Endothelial cell of umbilical vein (primary cell): ENCODE results near the gene STRA6. TPM values are rescaled to one million over a fixed set of nuclear protein-coding genes. Genes with fewer than 3 reads are reported as not detected.

Source experiments
- BruUV-seq: library from RNA; stranded (reverse); fragments of 400-500 nt; replicated peaks from 2 replicates; lab custom pipeline; 2021; lab: Mats Ljungman, UMichigan
- CTCF ChIA-PET: fragments of 300-600, 350-600 bp; sonication (Branson Sonifier 250); formaldehyde crosslinking; loops from one replicate; lab custom pipeline; 2021; ENCODE audit warnings: antibody characterized with exemption, inconsistent platforms; lab: Charles Lee
- POLR2A ChIA-PET: fragments of 300-600, 350-600 bp; sonication (Branson Sonifier 250); formaldehyde crosslinking; loops from one replicate; lab custom pipeline; 2021; ENCODE audit warnings: antibody characterized with exemption, inconsistent platforms; lab: Charles Lee
- DNase-seq: peaks from one replicate; pipeline ENCODE4 v3.0.0-alpha.2; 2011; ENCODE audit warnings: low read depth, low spot score
- FAIRE-seq: peaks from 2 replicates; lab custom pipeline; 2011; peaks lifted over from hg19 to GRCh38; lab: Jason Lieb, UNC
- H2AFZ ChIP-seq: 2 replicates; pipeline ENCODE4 v1.6.0; 2012; ENCODE audit warnings: low read depth, low read length, control low read depth, inconsistent platforms
- H3K27ac ChIP-seq: 2 replicates; pipeline ENCODE4 v1.5.1; 2011; ENCODE audit warnings: low read depth, mild to moderate bottlenecking, control low read depth, low read length, moderate library complexity; ENCODE audit not compliant: insufficient read depth
- H3K27me3 ChIP-seq, 2 experiments: 2 replicates each; pipeline versions ENCODE4 v1.6.0 to v1.6.1; 2011; ENCODE audit warnings: low read length in 2 of 2, mixed read lengths in 1 of 2; ENCODE audit not compliant: control insufficient read depth in 2 of 2, insufficient read depth in 2 of 2
- H3K36me3 ChIP-seq, 2 experiments: 2 replicates in 1 of 2; 3 replicates in 1 of 2; pipeline ENCODE4 v1.5.1; 2011; ENCODE audit warnings: low read length in 2 of 2, mild to moderate bottlenecking in 1 of 2, moderate library complexity in 1 of 2; ENCODE audit not compliant: control insufficient read depth in 2 of 2, insufficient read depth in 2 of 2; ENCODE audit errors: extremely low read depth in 1 of 2
- H3K4me1 ChIP-seq: 3 replicates; pipeline ENCODE4 v1.5.1; 2011; ENCODE audit warnings: mild to moderate bottlenecking, low read length; ENCODE audit not compliant: control insufficient read depth, insufficient read depth; ENCODE audit errors: extremely low read depth
- H3K4me2 ChIP-seq: 2 replicates; pipeline ENCODE4 v1.6.1; 2011; ENCODE audit warnings: low read length, control low read depth, mixed read lengths; ENCODE audit not compliant: insufficient read depth
- H3K4me3 ChIP-seq, 3 experiments: fragments of 200-600 bp in 1 of 3; sonication (generic), shearing (Covaris generic) in 1 of 3; replicated peaks in 1 of 3; 2 replicates each; pipeline ENCODE4 v1.5.1; 2011 to 2016; ENCODE audit warnings: control low read depth in 3 of 3, low read length in 3 of 3, mild to moderate bottlenecking in 2 of 3, inconsistent platforms in 1 of 3, low read depth in 1 of 3, moderate library complexity in 1 of 3; ENCODE audit not compliant: insufficient read depth in 1 of 3
- H3K79me2 ChIP-seq: 2 replicates; pipeline ENCODE4 v1.6.0; 2012; ENCODE audit warnings: low read length, inconsistent platforms; ENCODE audit not compliant: control insufficient read depth, insufficient read depth
- H3K9ac ChIP-seq: replicated peaks from 2 replicates; pipeline ENCODE3; 2011; ENCODE audit warnings: low read length, control low read depth; ENCODE audit not compliant: insufficient read depth; ENCODE audit errors: extremely low read depth
- H3K9me1 ChIP-seq: replicated peaks from 3 replicates; pipeline ENCODE4 v1.6.0; 2011; ENCODE audit warnings: mild to moderate bottlenecking, low read length; ENCODE audit not compliant: control insufficient read depth, insufficient read depth; ENCODE audit errors: extremely low read depth
- H3K9me3 ChIP-seq: replicated peaks from 2 replicates; pipeline ENCODE4 v1.5.1; 2012; ENCODE audit warnings: low read length, inconsistent platforms; ENCODE audit not compliant: control insufficient read depth, insufficient read depth
- H4K20me1 ChIP-seq: replicated peaks from 2 replicates; pipeline ENCODE3; 2011; ENCODE audit warnings: mild to moderate bottlenecking, low read length; ENCODE audit not compliant: control insufficient read depth, insufficient read depth; ENCODE audit errors: extremely low read depth
- EZH2 ChIP-seq: IDR thresholded peaks from 2 replicates; pipeline ENCODE4 v1.6.1; 2012; ENCODE audit warnings: borderline replicate concordance, low read depth, mild to moderate bottlenecking, moderate library complexity, low read length, inconsistent platforms; ENCODE audit not compliant: severe bottlenecking
- FOS ChIP-seq: IDR thresholded peaks from 2 replicates; pipeline ENCODE4 v1.6.1; 2011; ENCODE audit warnings: mild to moderate bottlenecking, low read length, moderate library complexity, borderline replicate concordance; ENCODE audit not compliant: insufficient read depth
- GATA2 ChIP-seq: IDR thresholded peaks from 2 replicates; pipeline ENCODE4 v1.7.0; 2011; ENCODE audit warnings: low read depth, mild to moderate bottlenecking, moderate library complexity, mixed read lengths, low read length; ENCODE audit not compliant: insufficient read length, insufficient read depth
- JUN ChIP-seq: IDR thresholded peaks from 2 replicates; pipeline ENCODE4 v1.6.1; 2011; ENCODE audit warnings: borderline replicate concordance, low read depth; ENCODE audit not compliant: insufficient read length, insufficient read depth
- MYC ChIP-seq: IDR thresholded peaks from one replicate; pipeline ENCODE4 v1.6.1; 2011; ENCODE audit warnings: mild to moderate bottlenecking, low read depth, low read length
- POLR2A ChIP-seq: IDR thresholded peaks from 2 replicates; pipeline ENCODE4 v1.6.1; 2012; ENCODE audit warnings: low read depth, mild to moderate bottlenecking, control low read depth, low read length
- POLR2AphosphoS5 ChIP-seq: IDR thresholded peaks from 2 replicates; pipeline ENCODE4 v1.6.1; 2012; ENCODE audit warnings: low read depth, mild to moderate bottlenecking, control low read depth, low read length, moderate library complexity; ENCODE audit not compliant: insufficient read depth
- dilution Hi-C: fragments of 300-500 bp; cut with MboI; formaldehyde crosslinking; loops from one replicate; pipeline ENCODE4 v1.15.0; 2019; ENCODE audit warnings: low sequenced_read_pairs; ENCODE audit not compliant: extremely low pct_ligation_motif_present
- intact Hi-C: fragments of 100-400 bp; cut with micrococcal nuclease; formaldehyde crosslinking; loops from one replicate; pipeline ENCODE4 v1.10.0; 2022
- polyA plus RNA-seq, 4 experiments: library from polyadenylated mRNA; depleted of rRNA in 3 of 4; stranded (reverse) in 3 of 4; unstranded in 1 of 4; fragments of >200 nt; gene quantifications; 2 replicates each; pipeline versions ENCODE4 v1.2.1 to v1.2.3, GENCODE V29; 2011 to 2012; ENCODE audit warnings: missing spikeins in 1 of 4
- total RNA-seq: library from RNA; stranded (reverse); gene quantifications from 2 replicates; pipeline ENCODE4 v1.2.3, GENCODE V29; 2021
- TF ChIP-seq, protein P1 (sequence below): IDR thresholded peaks from 2 replicates; pipeline ENCODE4 v1.6.1; 2011; ENCODE audit not compliant: insufficient read depth, insufficient read length
- TF ChIP-seq, protein P2 (sequence below), 2 donors: IDR thresholded peaks; 1 replicate in 1 of 2; 2 replicates in 1 of 2; pipeline ENCODE4 v1.5.1; 2011; ENCODE audit warnings: low read length in 2 of 2, mild to moderate bottlenecking in 2 of 2, moderate library complexity in 2 of 2, control low read depth in 1 of 2, inconsistent platforms in 1 of 2, low read depth in 1 of 2; ENCODE audit not compliant: insufficient read depth in 1 of 2; ENCODE audit errors: extremely low read depth in 1 of 2

Gene STRA6
- total and polyA plus RNA-seq, 2 donors (not counting 3 experiments of a cell fraction or from before 2014, with no cell fraction given): not detected

- H3K79me2 ChIP-seq: no peaks in the 10 kb centered on the region
- no peaks in the 10 kb centered on the region for H3K4me1 ChIP-seq
- no peak overlapping the region for H3K4me2 ChIP-seq
- no peaks in the 10 kb centered on the region for H3K9me3 ChIP-seq
- TF ChIP-seq EZH2: no peak
- TF ChIP-seq, protein P1, sequence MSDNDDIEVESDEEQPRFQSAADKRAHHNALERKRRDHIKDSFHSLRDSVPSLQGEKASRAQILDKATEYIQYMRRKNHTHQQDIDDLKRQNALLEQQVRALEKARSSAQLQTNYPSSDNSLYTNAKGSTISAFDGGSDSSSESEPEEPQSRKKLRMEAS: no peak
- no peak for TF ChIP-seq JUN
- TF ChIP-seq POLR2AphosphoS5: no peak
- TF ChIP-seq, protein P2, sequence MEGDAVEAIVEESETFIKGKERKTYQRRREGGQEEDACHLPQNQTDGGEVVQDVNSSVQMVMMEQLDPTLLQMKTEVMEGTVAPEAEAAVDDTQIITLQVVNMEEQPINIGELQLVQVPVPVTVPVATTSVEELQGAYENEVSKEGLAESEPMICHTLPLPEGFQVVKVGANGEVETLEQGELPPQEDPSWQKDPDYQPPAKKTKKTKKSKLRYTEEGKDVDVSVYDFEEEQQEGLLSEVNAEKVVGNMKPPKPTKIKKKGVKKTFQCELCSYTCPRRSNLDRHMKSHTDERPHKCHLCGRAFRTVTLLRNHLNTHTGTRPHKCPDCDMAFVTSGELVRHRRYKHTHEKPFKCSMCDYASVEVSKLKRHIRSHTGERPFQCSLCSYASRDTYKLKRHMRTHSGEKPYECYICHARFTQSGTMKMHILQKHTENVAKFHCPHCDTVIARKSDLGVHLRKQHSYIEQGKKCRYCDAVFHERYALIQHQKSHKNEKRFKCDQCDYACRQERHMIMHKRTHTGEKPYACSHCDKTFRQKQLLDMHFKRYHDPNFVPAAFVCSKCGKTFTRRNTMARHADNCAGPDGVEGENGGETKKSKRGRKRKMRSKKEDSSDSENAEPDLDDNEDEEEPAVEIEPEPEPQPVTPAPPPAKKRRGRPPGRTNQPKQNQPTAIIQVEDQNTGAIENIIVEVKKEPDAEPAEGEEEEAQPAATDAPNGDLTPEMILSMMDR (IDR thresholded peaks at IDR 0.05; ENCODE audit: extremely low read depth in 1 of 2, insufficient read depth in 1 of 2, low read depth in 1 of 2, low read length in 2 of 2): no peak
- no peak for TF ChIP-seq POLR2A
- TF ChIP-seq MYC: no peak
- TF ChIP-seq GATA2: no peak
- TF ChIP-seq FOS: no peak
- BruUV-seq: no TSS peak
- H3K27ac ChIP-seq: no peak overlapping the region
- POLR2A ChIA-PET: no interaction called here
- no peak overlapping the region for H3K4me3 ChIP-seq
- H3K9me1 ChIP-seq: no peaks in the 10 kb centered on the region
- no peaks in the 10 kb centered on the region for H4K20me1 ChIP-seq
- H3K27me3 ChIP-seq: peaks cover 11 to 22% of the 10 kb centered on the region in 2 experiments
- CTCF ChIA-PET: interaction anchor here (2.0 kb wide), 1 partner anchor 14 kb away, joined by 4 read pairs; no protein-coding TSS in a partner anchor
- FAIRE-seq: no peak
- intact Hi-C loops: no loop called here
- no peak overlapping the region for H3K9ac ChIP-seq
- dilution Hi-C loops: no loop called here
- DNase-seq: no peak
- no peaks in the 10 kb centered on the region for H3K36me3 ChIP-seq
- no peak overlapping the region for H2AFZ ChIP-seq
These were observed 44.4 kb downstream of the STRA6 start for GRCh38 chr15:74157868-74158827.
